Activated T-cell treated with anti-CD3 and anti-CD28 coated beads, Interleukin-2, amount 50 U/mL, for 24 hours (primary cell): Measurements from ENCODE around the gene CFAP100.

ENCODE experiments used
- DNase-seq: peaks from one replicate; pipeline ENCODE4 v3.0.0-alpha.2; 2020
- H3K27ac Mint-ChIP-seq: 2 replicates; pipeline ENCODE4 v1.8.0; 2020; ENCODE audit warnings: mild to moderate bottlenecking, mixed read lengths
- H3K27me3 Mint-ChIP-seq: 2 replicates; pipeline ENCODE4 v1.8.0; 2020; ENCODE audit warnings: mixed read lengths
- H3K36me3 Mint-ChIP-seq: 2 replicates; pipeline ENCODE4 v1.8.0; 2020; ENCODE audit warnings: low read depth, mixed read lengths
- H3K4me1 Mint-ChIP-seq: 2 replicates; pipeline ENCODE4 v1.8.0; 2020; ENCODE audit warnings: low read depth, mixed read lengths
- H3K4me3 Mint-ChIP-seq: 2 replicates; pipeline ENCODE4 v1.8.0; 2020; ENCODE audit warnings: mild to moderate bottlenecking, moderate library complexity, mixed read lengths
- H3K9me3 Mint-ChIP-seq: 2 replicates; pipeline ENCODE4 v1.8.0; 2020; ENCODE audit warnings: mixed read lengths

The CFAP100 gene

GRCh38 chr3:126353694-126354321 is 40.9 kb upstream of the CFAP100 start:
- Mint-ChIP-seq H3K27ac (no peak overlapping the region), H3K4me3 (no peak overlapping the region), H3K4me1 (peaks cover 15% of the 10 kb centered on the region), H3K36me3 (no peaks in the 10 kb centered on the region), H3K9me3 (no peaks in the 10 kb centered on the region), H3K27me3 (peaks cover 27% of the 10 kb centered on the region)
- DNase-seq = no peak

- Mint-ChIP-seq H3K4me1 (peaks cover 15% of the 10 kb centered on the region), H3K27me3 (peaks cover 35% of the 10 kb centered on the region), H3K27ac (no peak overlapping the region), H3K36me3 (no peaks in the 10 kb centered on the region), H3K9me3 (no peaks in the 10 kb centered on the region), H3K4me3 (no peak overlapping the region)
- no peak for DNase-seq
These were observed 39.9 kb upstream of the CFAP100 start for GRCh38 chr3:126354776-126355175.

GRCh38 chr3:126355251-126355650 is 39.5 kb upstream of the CFAP100 start:
- H3K4me3 Mint-ChIP-seq = no peak overlapping the region
- H3K4me1 Mint-ChIP-seq = peaks cover 15% of the 10 kb centered on the region
- H3K36me3 Mint-ChIP-seq = no peaks in the 10 kb centered on the region
- DNase-seq = no peak
- no peaks in the 10 kb centered on the region for H3K9me3 Mint-ChIP-seq
- peaks cover 40% of the 10 kb centered on the region for H3K27me3 Mint-ChIP-seq
- no peak overlapping the region for H3K27ac Mint-ChIP-seq

- peak overlapping the region; percentile 76 for H3K4me3 Mint-ChIP-seq
- DNase-seq = peak; percentile 39
- H3K27ac Mint-ChIP-seq = peak overlapping the region; percentile 51
- no peaks in the 10 kb centered on the region for H3K36me3 Mint-ChIP-seq
- peaks cover 15% of the 10 kb centered on the region for H3K4me1 Mint-ChIP-seq
- H3K9me3 Mint-ChIP-seq = no peaks in the 10 kb centered on the region
- peaks cover 43% of the 10 kb centered on the region for H3K27me3 Mint-ChIP-seq
These were observed 38.8 kb upstream of the CFAP100 start for GRCh38 chr3:126355777-126356372.

GRCh38 chr3:126356373-126357264 is 38.1 kb upstream of the CFAP100 start:
- Mint-ChIP-seq H3K27ac (peak overlapping the region; percentile 51), H3K9me3 (no peaks in the 10 kb centered on the region), H3K36me3 (no peaks in the 10 kb centered on the region), H3K4me3 (peak overlapping the region; percentile 76), H3K27me3 (peaks cover 47% of the 10 kb centered on the region), H3K4me1 (peaks cover 15% of the 10 kb centered on the region)
- peak; percentile 33 for DNase-seq

- H3K36me3 Mint-ChIP-seq = no peaks in the 10 kb centered on the region
- H3K27ac Mint-ChIP-seq = peak within 1 kb of the TSS; percentile 51
- peaks cover 15% of the 10 kb centered on the region for H3K4me1 Mint-ChIP-seq
- H3K27me3 Mint-ChIP-seq = peaks cover 52% of the 10 kb centered on the region
- peak; percentile 89 for DNase-seq
- no peaks in the 10 kb centered on the region for H3K9me3 Mint-ChIP-seq
- H3K4me3 Mint-ChIP-seq = peak within 1 kb of the TSS; percentile 78
These were observed 37.2 kb upstream of the CFAP100 start, which contains the start of gene KLF15 for GRCh38 chr3:126357295-126358037. KLF15 (minus strand) TSS chr3:126357408; CDS start chr3:126352922, 4,486 bp downstream.

- H3K4me3 Mint-ChIP-seq = peak overlapping the region; percentile 78
- H3K9me3 Mint-ChIP-seq = no peaks in the 10 kb centered on the region
- no peak for DNase-seq
- H3K27ac Mint-ChIP-seq = no peak overlapping the region
- no peaks in the 10 kb centered on the region for H3K36me3 Mint-ChIP-seq
- H3K4me1 Mint-ChIP-seq = peaks cover 15% of the 10 kb centered on the region
- H3K27me3 Mint-ChIP-seq = peaks cover 53% of the 10 kb centered on the region
These were observed 36.5 kb upstream of the CFAP100 start for GRCh38 chr3:126358038-126358815.

- Mint-ChIP-seq H3K27me3 (peaks cover 53% of the 10 kb centered on the region), H3K4me1 (peaks cover 15% of the 10 kb centered on the region), H3K9me3 (no peaks in the 10 kb centered on the region), H3K4me3 (no peak overlapping the region), H3K36me3 (no peaks in the 10 kb centered on the region), H3K27ac (no peak overlapping the region)
- no peak for DNase-seq
These were observed 35.9 kb upstream of the CFAP100 start for GRCh38 chr3:126358816-126359181.

GRCh38 chr3:126360046-126360713 is 34.5 kb upstream of the CFAP100 start:
- Mint-ChIP-seq H3K4me3 (no peak overlapping the region), H3K4me1 (peaks cover 15% of the 10 kb centered on the region), H3K27me3 (peaks cover 52% of the 10 kb centered on the region), H3K36me3 (no peaks in the 10 kb centered on the region), H3K9me3 (no peaks in the 10 kb centered on the region), H3K27ac (no peak overlapping the region)
- DNase-seq = no peak

- H3K36me3 Mint-ChIP-seq = no peaks in the 10 kb centered on the region
- H3K4me1 Mint-ChIP-seq = peaks cover 13% of the 10 kb centered on the region
- no peak overlapping the region for H3K27ac Mint-ChIP-seq
- H3K27me3 Mint-ChIP-seq = peaks cover 47% of the 10 kb centered on the region
- H3K4me3 Mint-ChIP-seq = no peak overlapping the region
- no peaks in the 10 kb centered on the region for H3K9me3 Mint-ChIP-seq
- DNase-seq = no peak
These were observed 34.0 kb upstream of the CFAP100 start for GRCh38 chr3:126360714-126361060.

- H3K27ac Mint-ChIP-seq = no peak overlapping the region
- peaks cover 44% of the 10 kb centered on the region for H3K27me3 Mint-ChIP-seq
- no peaks in the 10 kb centered on the region for H3K36me3 Mint-ChIP-seq
- H3K4me1 Mint-ChIP-seq = peaks cover 11% of the 10 kb centered on the region
- no peaks in the 10 kb centered on the region for H3K9me3 Mint-ChIP-seq
- no peak overlapping the region for H3K4me3 Mint-ChIP-seq
- DNase-seq = no peak
These were observed 33.5 kb upstream of the CFAP100 start for GRCh38 chr3:126361211-126361610.

GRCh38 chr3:126364130-126364695 is 30.5 kb upstream of the CFAP100 start:
- no peak overlapping the region for H3K4me3 Mint-ChIP-seq
- H3K9me3 Mint-ChIP-seq = no peaks in the 10 kb centered on the region
- no peak overlapping the region for H3K27ac Mint-ChIP-seq
- no peaks in the 10 kb centered on the region for H3K4me1 Mint-ChIP-seq
- H3K36me3 Mint-ChIP-seq = no peaks in the 10 kb centered on the region
- no peak for DNase-seq
- peaks cover 23% of the 10 kb centered on the region for H3K27me3 Mint-ChIP-seq

GRCh38 chr3:126364731-126365301 is 29.9 kb upstream of the CFAP100 start:
- DNase-seq = no peak
- Mint-ChIP-seq H3K4me3 (no peak overlapping the region), H3K27me3 (peaks cover 18% of the 10 kb centered on the region), H3K9me3 (no peaks in the 10 kb centered on the region), H3K27ac (no peak overlapping the region), H3K36me3 (no peaks in the 10 kb centered on the region), H3K4me1 (no peaks in the 10 kb centered on the region)
